BJ (cell line): ENCODE data around the gene TMEM88. TPM values are rescaled to one million over a fixed set of nuclear protein-coding genes. Genes with fewer than 3 reads are reported as not detected.

Experiments
- CTCF ChIA-PET: fragments of 350-600 bp; formaldehyde crosslinking; extraction: SDS; loops from one replicate; lab custom pipeline; 2021; ENCODE audit warnings: antibody characterized with exemption, inconsistent platforms; lab: Yijun Ruan, JAX
- POLR2A ChIA-PET: fragments of 300-600 bp; sonication (Branson Sonifier 250); formaldehyde crosslinking; extraction: SDS; loops from one replicate; lab custom pipeline; 2021; ENCODE audit warnings: antibody characterized with exemption; lab: Charles Lee
- DNase-seq: peaks from one replicate; pipeline ENCODE4 v3.0.0-alpha.2; 2011; ENCODE audit warnings: low read depth
- H3K27me3 ChIP-seq: 2 replicates; pipeline ENCODE4 v1.6.0; 2011; ENCODE audit warnings: low read length; ENCODE audit not compliant: control insufficient read depth, insufficient read depth
- H3K36me3 ChIP-seq: 2 replicates; pipeline ENCODE4 v1.5.1; 2011; ENCODE audit warnings: low read length; ENCODE audit not compliant: control insufficient read depth, insufficient read depth
- H3K4me3 ChIP-seq: 2 replicates; pipeline ENCODE4 v1.5.1; 2011; ENCODE audit warnings: low read depth, mild to moderate bottlenecking, control low read depth, low read length
- polyA plus RNA-seq: library from polyadenylated mRNA; depleted of rRNA; stranded (reverse); fragments of >200 nt; gene quantifications from 2 replicates; pipeline ENCODE4 v1.2.3, GENCODE V29; 2011
- TF ChIP-seq, protein P1 (sequence below): IDR thresholded peaks from 2 replicates; pipeline ENCODE4 v1.5.1; 2011; ENCODE audit warnings: low read depth, mild to moderate bottlenecking, control low read depth, inconsistent platforms, low read length, moderate library complexity; ENCODE audit not compliant: insufficient read depth

TMEM88 gene
- polyA plus RNA-seq, 1 experiment = 0.29 TPM

DNA sequence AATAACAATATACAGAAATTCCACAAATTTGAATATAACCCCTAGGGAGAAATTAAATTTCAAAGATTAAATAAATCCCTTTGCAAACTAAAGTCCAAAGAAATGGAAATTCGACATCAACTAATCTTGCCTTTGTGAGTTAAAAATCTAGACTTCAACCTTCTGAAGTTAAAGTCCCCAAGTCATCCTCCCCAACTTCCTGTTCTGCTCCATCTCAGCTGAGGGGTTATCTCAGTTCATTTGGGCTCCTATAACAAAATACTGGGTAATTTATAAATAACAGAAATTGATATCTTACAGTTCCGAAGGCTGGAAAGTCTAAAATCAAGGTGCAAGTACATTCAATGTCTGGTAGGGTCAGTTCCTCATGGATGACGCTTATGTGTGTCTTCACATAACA is 43.6 kb upstream of the TMEM88 start:
- TF ChIP-seq, protein P1, sequence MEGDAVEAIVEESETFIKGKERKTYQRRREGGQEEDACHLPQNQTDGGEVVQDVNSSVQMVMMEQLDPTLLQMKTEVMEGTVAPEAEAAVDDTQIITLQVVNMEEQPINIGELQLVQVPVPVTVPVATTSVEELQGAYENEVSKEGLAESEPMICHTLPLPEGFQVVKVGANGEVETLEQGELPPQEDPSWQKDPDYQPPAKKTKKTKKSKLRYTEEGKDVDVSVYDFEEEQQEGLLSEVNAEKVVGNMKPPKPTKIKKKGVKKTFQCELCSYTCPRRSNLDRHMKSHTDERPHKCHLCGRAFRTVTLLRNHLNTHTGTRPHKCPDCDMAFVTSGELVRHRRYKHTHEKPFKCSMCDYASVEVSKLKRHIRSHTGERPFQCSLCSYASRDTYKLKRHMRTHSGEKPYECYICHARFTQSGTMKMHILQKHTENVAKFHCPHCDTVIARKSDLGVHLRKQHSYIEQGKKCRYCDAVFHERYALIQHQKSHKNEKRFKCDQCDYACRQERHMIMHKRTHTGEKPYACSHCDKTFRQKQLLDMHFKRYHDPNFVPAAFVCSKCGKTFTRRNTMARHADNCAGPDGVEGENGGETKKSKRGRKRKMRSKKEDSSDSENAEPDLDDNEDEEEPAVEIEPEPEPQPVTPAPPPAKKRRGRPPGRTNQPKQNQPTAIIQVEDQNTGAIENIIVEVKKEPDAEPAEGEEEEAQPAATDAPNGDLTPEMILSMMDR = no peak
- no peak overlapping the region for H3K4me3 ChIP-seq
- no peak for DNase-seq
- H3K36me3 ChIP-seq = no peaks in the 10 kb centered on the region
- POLR2A ChIA-PET = no interaction called here
- CTCF ChIA-PET = interaction anchor here (1.0 to 2.1 kb wide), 4 partner anchors 14 to 179 kb away, joined by 3 to 9 read pairs (median 4); no protein-coding TSS in a partner anchor
- no peaks in the 10 kb centered on the region for H3K27me3 ChIP-seq

DNA sequence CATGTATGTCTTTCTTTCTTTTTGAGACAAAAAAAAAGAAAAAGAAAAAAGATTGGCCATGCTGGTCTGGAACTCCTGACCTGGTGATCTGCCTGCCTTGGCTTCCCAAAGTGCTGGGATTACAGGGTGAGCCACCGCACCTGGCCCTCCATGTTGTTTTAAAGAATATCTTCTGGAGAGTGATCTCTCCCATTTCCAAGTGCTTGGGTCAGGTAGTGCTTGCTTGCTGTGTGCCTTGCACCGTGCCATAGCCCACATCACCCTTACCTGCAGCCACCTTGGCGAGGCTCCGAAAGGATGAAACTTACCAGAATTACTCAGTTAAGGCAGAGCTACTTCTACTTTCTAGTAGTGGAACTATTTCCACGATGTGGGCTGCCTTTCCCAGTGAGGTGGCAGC is 39.9 kb upstream of the TMEM88 start:
- CTCF ChIA-PET = interaction anchor here (1.3 kb wide), 1 partner anchor 8 kb away, joined by 4 read pairs; no protein-coding TSS in a partner anchor

DNA sequence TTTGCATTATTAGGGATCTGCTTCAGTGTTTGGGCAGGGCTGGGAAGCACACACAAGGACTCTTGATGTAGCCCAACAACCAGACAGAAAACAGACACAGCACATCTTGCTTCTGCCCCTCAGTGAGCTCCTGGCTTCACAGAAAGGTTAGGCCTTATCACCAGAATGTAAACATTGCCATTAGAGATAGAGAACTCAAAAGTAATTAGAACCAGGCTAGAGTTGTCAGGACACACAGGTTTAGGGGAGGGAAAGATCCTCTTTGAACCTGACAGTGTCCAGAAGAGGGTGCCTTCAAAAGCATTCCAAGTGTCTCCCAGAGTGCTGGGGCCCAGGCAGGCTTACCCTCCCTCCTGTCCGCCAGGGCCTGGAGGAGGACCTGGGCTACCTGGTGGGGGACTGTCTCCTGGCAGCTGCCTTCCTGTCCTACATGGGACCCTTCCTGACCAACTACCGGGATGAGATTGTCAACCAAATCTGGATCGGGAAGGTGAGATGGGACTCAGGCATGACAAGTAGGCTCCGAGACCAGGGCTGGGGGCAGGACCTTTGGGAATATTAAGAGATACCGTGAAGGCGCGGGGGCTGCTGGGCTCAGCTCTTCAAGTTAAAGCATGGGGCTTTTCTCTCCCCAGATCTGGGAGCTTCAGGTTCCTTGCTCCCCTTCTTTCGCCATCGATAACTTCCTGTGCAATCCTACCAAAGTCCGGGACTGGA is 37.8 kb upstream of the TMEM88 start:
- H3K4me3 ChIP-seq = no peak overlapping the region
- POLR2A ChIA-PET = no interaction called here
- TF ChIP-seq, protein P1 = no peak
- no peak for DNase-seq
- CTCF ChIA-PET = interaction anchor here (0.9 to 1.9 kb wide), 6 partner anchors 8 to 74 kb away, joined by 3 to 11 read pairs (median 4); partner anchors contain the start of gene CHD3
- no peaks in the 10 kb centered on the region for H3K36me3 ChIP-seq
- H3K27me3 ChIP-seq = peaks cover 7% of the 10 kb centered on the region

More for the DNA sequence above, 39.9 kb upstream of the TMEM88 start:
- Histone ChIP-seq H3K4me3 (no peak overlapping the region), H3K36me3 (no peaks in the 10 kb centered on the region), H3K27me3 (peaks cover 7% of the 10 kb centered on the region)
- TF ChIP-seq, protein P1 = no peak
- POLR2A ChIA-PET = no interaction called here
- DNase-seq = no peak

DNA sequence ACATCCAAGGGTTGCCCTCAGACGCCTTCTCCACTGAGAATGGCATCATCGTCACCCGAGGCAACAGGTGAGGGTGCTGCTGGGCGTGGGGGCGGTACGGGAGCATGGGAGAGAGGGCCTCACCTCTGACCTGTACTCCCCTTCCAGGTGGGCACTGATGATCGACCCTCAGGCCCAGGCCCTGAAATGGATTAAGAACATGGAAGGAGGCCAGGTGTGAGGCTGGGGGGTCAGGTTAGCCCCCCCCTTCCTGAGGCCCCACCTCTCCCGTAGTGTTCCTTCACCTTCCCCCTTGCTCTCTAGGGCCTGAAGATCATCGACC is 37.3 kb upstream of the TMEM88 start:
- ChIA-PET POLR2A (no interaction called here), CTCF (interaction anchor here (1.3 to 1.9 kb wide), 3 partner anchors 21 to 172 kb away, joined by 5 to 8 read pairs (median 7); no protein-coding TSS in a partner anchor)
- TF ChIP-seq, protein P1 = no peak
- Histone ChIP-seq H3K27me3 (peaks cover 7% of the 10 kb centered on the region), H3K4me3 (no peak overlapping the region), H3K36me3 (no peaks in the 10 kb centered on the region)
- no peak for DNase-seq

DNA sequence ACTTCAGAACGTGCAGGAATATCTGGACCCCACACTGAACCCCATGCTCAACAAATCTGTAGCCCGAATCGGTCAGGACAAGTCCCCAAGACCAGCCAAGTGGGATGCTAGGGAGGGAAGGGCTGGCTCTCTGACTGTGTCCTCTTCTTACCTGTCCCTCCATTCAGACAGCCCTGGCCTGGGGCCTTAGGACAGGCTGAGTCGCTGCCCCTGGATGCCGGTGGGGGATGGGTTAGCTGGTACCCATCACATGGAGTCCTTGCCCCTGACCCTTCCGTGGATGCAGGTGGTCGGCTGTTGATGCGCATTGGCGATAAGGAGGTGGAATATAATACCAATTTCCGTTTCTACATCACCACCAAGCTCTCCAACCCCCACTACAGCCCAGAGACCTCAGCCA is 36.8 kb upstream of the TMEM88 start:
- no peak for DNase-seq
- POLR2A ChIA-PET = no interaction called here
- CTCF ChIA-PET = interaction anchor here (1.0 to 1.9 kb wide), 5 partner anchors 17 to 172 kb away, joined by 3 to 8 read pairs (median 6); no protein-coding TSS in a partner anchor
- no peak overlapping the region for H3K4me3 ChIP-seq
- TF ChIP-seq, protein P1 = no peak
- H3K27me3 ChIP-seq = peaks cover 7% of the 10 kb centered on the region
- H3K36me3 ChIP-seq = no peaks in the 10 kb centered on the region
